Transverse colon (tissue), 4 donors: ENCODE measurements around the gene USO1.

Source experiments
- CTCF ChIP-seq, 5 experiments: fragments of 200-600 bp in 3 of 5; fragments of 450-650 bp in 2 of 5; sonication (generic) in 3 of 5; IDR thresholded peaks; 1 replicate in 2 of 5; 2 replicates in 3 of 5; pipeline ENCODE4 v1.5.1; 2016 to 2017; ENCODE audit warnings: antibody characterized with exemption in 5 of 5, inconsistent platforms in 3 of 5, mild to moderate bottlenecking in 2 of 5, moderate library complexity in 1 of 5
- POLR2A ChIP-seq: fragments of 450-650 bp; IDR thresholded peaks from one replicate; pipeline ENCODE4 v1.6.1; 2016; ENCODE audit warnings: antibody characterized with exemption, mild to moderate bottlenecking, moderate library complexity
- POLR2AphosphoS5 ChIP-seq, 3 donors: sonication (generic); formaldehyde crosslinking; IDR thresholded peaks; one replicate each; pipeline ENCODE4 v1.6.1; 2016; ENCODE audit warnings: antibody characterized with exemption in 3 of 3

DNA sequence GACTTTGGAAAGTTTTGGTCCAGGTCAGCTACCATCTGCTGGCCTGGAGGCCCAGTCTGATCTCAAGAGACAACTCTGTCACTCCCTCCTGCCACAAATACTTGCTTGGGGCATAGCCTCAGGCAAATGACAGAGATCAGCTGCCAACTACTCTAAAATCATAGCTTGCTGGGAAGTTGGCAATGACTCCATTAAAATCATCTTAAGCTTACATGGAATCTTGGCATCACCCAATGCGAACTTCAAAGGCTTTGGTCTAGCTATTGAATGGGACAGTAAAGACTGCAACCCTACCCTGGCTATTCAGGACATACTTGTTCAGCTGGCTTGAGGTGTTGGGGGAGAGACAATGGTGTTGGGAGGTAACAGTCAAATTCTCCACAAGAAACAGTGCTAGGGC lies 7.0 kb upstream of the USO1 start:
- no peak for TF ChIP-seq CTCF (IDR thresholded peaks at IDR 0.05)
- no peak for TF ChIP-seq POLR2AphosphoS5 (IDR thresholded peaks at IDR 0.05)
- TF ChIP-seq POLR2A, result no peak
